IPS-NIHi7 (cell line): Measurements from ENCODE around the gene ROR2.

Source experiments
- DNase-seq: peaks from one replicate; pipeline ENCODE4 v3.0.0; 2012; ENCODE audit warnings: mixed read lengths; ENCODE audit errors: extremely low spot score

Gene ROR2

DNA sequence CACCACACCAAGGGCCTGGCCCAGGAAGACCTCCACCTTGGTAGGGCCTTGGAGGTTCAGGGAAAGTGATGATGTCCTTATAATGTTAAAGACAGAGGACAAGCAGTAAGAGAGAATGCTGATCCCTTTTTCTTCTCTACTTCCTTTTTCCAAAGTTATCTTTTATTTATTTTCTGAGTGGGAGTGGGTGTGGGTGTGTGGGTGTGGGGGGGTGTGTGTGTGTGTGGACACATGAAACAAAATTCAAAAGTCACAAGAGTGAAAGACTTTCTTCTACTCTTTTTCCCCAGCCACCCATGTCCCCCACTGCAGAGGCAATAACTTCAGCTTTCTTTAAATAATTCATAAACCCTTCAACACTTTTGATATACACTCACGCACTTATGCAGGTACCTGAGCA is 70.8 kb downstream of the ROR2 start:
- DNase-seq: no peak

- no peak for DNase-seq
Observed at GRCh38 chr9:91873637-91874051, 76.4 kb downstream of the ROR2 start.

GRCh38 chr9:91868732-91869391 is 81.2 kb downstream of the ROR2 start:
- no peak for DNase-seq

DNA sequence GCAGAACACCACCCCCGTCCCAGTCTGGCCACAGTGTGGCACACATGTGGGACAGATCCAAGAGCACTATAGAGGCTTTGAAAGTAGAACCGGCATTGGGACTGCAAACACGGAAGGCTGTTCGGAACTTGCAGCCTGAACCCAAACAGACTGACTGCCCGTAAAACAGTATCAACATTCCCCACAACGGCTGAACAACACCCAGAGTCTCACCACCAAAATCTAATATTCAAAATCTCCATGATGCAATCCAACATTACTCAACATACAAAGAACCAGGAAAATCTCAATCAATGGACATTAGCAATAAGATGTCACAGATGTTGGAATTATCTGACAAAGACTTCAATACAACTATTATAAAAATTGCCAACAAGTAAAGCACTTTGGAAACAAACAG is 82.3 kb downstream of the ROR2 start:
- no peak for DNase-seq

DNA sequence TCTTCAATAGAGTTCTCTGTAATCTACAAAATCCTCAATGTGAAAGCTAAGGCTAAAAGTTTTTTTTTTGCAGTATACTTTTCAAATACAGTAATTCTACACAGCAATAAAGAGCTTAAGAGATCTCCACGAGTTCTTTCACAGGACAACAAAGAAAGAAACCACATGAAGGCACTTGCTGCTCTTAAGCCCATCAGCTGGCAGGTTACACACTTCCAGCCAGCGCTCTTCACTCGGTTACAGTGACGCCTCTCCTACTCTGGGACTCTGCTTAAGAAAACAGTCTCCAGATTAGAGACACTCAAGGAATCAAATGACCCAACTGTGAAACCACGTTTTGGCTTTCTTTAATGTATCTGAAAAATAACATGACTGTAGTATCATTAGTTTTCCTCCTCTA is 85.0 kb downstream of the ROR2 start:
- no peak for DNase-seq

GRCh38 chr9:91864380-91864779 is 85.6 kb downstream of the ROR2 start:
- DNase-seq: no peak

DNA sequence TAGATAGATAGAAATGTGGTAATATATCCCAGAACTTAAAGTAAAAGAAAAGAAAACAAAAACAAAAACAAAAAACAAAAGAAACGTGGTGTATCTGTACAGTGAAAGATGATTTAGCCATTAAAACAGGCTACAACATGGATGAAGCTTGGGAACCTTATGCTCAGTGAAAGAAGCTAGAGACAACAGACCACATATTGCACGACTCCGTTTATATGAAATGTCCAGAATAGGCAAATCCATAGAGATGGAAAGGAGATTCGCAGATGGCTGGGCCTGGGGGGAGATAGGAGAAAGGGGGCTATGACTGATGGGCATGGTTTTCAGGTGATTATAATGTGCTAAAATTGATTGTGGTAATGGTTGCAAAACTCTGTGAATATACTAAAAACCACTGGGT is 86.6 kb downstream of the ROR2 start:
- no peak for DNase-seq

GRCh38 chr9:91858213-91859030 is 91.6 kb downstream of the ROR2 start:
- DNase-seq: no peak

- peak; percentile 91 for DNase-seq
Observed at GRCh38 chr9:91857291-91858212, 92.5 kb downstream of the ROR2 start.

- DNase-seq: no peak
Observed at GRCh38 chr9:91856419-91856818, 93.6 kb downstream of the ROR2 start.

GRCh38 chr9:91855196-91855595 is 94.8 kb downstream of the ROR2 start:
- no peak for DNase-seq

DNA sequence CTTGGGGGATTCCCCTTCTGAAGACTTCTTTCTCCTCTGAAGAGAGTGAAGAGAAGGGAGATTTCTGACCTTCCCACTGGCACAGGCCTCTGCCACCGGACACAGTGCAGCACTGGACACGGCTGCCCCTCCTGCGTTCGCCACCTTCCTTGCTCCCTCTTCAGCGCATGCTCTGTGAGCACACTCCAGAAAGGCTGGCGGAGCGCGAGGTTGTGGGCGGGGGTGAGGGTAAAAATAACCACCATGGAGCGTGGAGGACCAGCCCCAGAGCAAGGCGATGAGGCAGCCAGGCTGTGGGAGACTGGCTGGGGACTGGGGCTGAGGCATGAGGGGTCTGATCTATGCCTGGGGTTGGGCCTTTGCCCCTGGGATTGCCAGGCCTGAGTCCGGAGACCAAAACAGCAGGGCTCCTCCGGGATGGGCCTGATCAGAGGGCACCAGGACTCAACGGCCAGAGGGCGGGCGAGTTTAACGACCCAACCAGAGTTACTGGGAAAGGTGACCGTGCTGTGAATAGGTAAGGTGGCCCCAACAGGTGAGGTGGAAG is 97.2 kb downstream of the ROR2 start:
- DNase-seq: no peak

DNA sequence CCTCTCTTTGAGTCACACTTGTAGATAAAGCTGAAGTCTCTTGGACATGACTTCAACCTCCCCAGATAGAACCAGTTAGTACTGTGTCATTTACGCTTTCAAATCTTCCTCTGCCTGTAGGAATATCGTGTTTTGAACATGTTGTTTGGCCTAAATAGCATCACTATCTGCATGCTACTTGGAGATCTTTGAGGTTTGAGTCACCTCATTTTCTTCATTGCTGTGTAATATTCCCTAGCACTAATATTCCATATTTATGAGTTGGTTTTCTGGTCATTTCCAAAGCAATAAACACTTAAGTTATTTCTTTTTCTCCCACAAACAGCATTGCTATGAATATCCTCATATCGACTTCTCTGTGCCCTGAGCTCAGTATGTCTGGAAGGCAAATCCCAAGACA is 100.3 kb downstream of the ROR2 start:
- no peak for DNase-seq

DNA sequence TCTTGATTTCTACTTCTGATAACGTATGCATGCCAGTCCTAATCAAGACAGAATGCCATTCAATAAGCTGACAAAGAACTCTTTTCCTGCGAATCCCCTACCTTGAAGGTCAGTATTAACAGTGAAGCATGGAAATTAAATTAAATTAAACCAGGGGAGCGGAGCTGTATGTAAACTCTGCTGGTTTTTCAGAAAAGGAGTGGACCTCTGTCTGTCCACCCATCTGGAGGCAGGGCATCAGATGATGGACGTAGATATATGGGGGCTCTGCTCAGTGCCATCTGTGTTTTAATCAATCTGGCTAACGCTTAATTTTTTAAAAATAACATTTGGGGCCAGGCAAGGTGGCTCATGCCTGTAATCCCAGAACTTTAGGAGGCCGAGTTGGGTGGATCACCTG is 101.9 kb downstream of the ROR2 start:
- DNase-seq: no peak

- no peak for DNase-seq
Observed at GRCh38 chr9:91847581-91848091, 102.4 kb downstream of the ROR2 start.

GRCh38 chr9:91845879-91846278 is 104.1 kb downstream of the ROR2 start:
- DNase-seq: no peak

DNA sequence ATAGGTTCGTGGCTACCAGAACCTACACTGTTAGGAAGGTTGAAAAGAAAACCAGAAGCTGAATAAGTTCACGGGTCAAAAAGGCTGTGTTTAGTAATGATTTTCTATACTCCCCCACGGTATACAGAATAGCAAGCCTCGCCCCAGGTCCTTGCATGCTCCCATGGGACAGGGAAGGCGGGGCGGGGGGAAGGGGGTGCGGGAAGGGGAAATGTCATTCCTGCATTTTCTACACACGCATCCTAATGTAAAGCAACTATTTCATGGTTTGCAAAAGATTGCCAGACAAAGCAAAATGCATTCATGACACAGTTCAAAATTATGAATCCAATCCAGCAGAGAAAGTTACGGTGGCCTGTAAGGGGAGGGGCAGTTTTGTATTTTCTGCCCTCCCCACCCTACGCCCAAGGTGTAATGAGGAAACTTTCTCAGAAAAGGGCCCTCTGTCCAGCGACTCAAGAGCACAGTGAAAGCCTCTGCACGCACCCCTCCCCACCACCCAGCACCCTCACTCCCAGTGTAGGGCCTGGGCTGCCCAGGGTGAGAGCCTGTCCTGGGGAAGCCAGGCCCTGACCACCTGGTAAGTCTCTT is 105.2 kb downstream of the ROR2 start:
- no peak for DNase-seq

DNA sequence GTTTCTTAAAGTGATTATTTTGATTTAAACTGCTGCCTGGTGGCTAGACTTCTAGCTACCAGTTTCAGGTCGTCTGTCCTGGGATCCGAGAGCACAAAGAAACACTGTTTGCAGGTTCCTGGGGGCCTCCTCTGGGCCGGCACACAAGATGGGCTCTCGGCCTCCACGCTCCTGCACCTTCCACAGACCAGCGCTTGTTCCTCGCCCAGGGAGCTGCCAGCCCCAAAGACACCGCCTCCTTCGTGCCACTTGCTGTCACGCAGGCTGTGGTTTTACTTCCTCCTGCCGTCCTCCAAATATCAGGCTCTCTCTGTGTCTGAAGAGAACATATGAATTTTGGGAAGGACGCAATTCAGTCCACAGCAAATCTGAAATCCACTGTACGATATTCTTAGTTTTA is 105.8 kb downstream of the ROR2 start:
- DNase-seq: no peak

DNA sequence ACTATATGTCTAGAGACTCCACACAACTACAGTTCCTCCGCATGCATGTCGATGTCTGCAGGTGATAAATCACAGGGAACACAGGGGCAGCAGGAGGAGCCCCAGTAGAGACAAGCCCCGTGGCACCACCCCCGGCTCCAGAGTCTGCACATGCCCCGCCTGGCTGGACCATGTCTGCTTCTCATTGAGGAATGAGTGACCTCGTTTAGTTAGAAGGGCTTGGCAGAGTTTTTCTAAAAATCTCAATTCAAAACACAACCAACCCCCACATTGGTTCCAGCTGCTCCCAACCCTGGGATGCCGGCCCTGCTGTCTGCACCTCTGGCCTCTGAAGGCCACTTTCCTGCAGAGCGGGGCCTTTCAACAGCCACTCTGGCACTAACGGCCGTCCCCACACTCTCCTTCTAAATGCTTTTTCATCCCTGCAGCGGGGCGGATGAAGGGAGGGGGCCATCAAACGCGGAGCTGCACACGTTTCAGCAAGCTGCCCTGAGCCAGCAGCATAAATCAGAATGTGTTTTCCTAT is 106.3 kb downstream of the ROR2 start:
- DNase-seq: no peak

DNA sequence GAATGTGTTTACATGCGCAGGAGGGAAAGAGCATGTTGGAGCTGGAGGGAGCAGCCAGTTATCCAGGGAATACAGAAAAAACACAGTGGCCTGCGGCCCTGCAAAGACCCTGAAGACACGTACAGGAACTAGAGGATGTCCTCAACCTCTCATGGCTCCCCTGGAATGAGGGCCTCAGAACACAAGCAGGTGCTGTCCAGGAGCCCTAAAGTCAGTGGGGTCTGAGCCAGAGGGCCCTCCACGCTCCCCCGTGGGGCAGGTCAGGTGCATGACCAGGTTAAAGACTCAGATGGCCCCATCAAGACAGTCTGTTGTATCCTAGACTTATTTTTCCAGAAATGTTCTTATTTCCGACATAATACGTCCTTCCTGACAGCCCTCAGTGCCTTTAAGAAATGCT is 106.9 kb downstream of the ROR2 start:
- no peak for DNase-seq

- DNase-seq: no peak
Observed at GRCh38 chr9:91842358-91843049, 107.5 kb downstream of the ROR2 start.
